ENCODE measurements around the gene NR2E3. TPM values are rescaled to one million over a fixed set of nuclear protein-coding genes. Genes with fewer than 3 reads are reported as not detected.

Gene NR2E3
- polyA plus RNA-seq, 1 donor from 2014 or later, result not detected

- Histone ChIP-seq H3K9me3 (ENCODE audit: low read length) (no peaks in the 10 kb centered on the region), H4K20me1 (ENCODE audit: insufficient read depth) (no peaks in the 10 kb centered on the region), H3K4me3 (ENCODE audit: low read length) (no peak overlapping the region), H3K9ac (ENCODE audit: low read length) (no peak overlapping the region), H3K36me3 (ENCODE audit: insufficient read depth, low read length) (no peaks in the 10 kb centered on the region), H3F3A (ENCODE audit: insufficient read depth, low read length, poor library complexity, severe bottlenecking) (no peaks in the 10 kb centered on the region), H3K79me2 (replicated peaks; ENCODE audit: insufficient read depth, low read length) (no peaks in the 10 kb centered on the region), H3K27me3 (ENCODE audit: insufficient read depth, low read depth, low read length) (no peaks in the 10 kb centered on the region), H3K4me2 (ENCODE audit: low read length) (no peak overlapping the region), H2AFZ (ENCODE audit: low read depth, low read length) (no peak overlapping the region), H3K9me2 (ENCODE audit: insufficient read depth, low read length) (no peaks in the 10 kb centered on the region), H3K27ac (ENCODE audit: low read length) (no peak overlapping the region)
- no peak for TF ChIP-seq POLR2AphosphoS5 (IDR thresholded peaks at IDR 0.05)
- no peak for TF ChIP-seq SMC3 (conservative IDR thresholded peaks at IDR 0.05; ENCODE audit: poor library complexity)
- TF ChIP-seq TAF1 (IDR thresholded peaks at IDR 0.05; ENCODE audit: low read depth), result no peak
- TF ChIP-seq REST (IDR thresholded peaks at IDR 0.05; ENCODE audit: borderline replicate concordance), result no peak
- no peak for TF ChIP-seq MXI1 (conservative IDR thresholded peaks at IDR 0.05; ENCODE audit: poor library complexity, severe bottlenecking)
- no peak for TF ChIP-seq EP300 (conservative IDR thresholded peaks at IDR 0.05; ENCODE audit: poor library complexity, severe bottlenecking)
- TF ChIP-seq RAD21 (conservative IDR thresholded peaks at IDR 0.05), result no peak
- TF ChIP-seq CTCF (IDR thresholded peaks at IDR 0.05; ENCODE audit: poor library complexity, severe bottlenecking), result no peak
- no peak for TF ChIP-seq EZH2 (IDR thresholded peaks at IDR 0.05; ENCODE audit: borderline replicate concordance, insufficient read depth, low read length, poor library complexity, severe bottlenecking)
Measured at GRCh38 chr15:71806452-71806931, 3.9 kb upstream of the NR2E3 start.

GRCh38 chr15:71807125-71807629 is 3.2 kb upstream of the NR2E3 start:
- Histone ChIP-seq H4K20me1 (ENCODE audit: insufficient read depth) (no peaks in the 10 kb centered on the region), H3K9ac (ENCODE audit: low read length) (no peak overlapping the region), H3K4me2 (ENCODE audit: low read length) (no peak overlapping the region), H3K9me2 (ENCODE audit: insufficient read depth, low read length) (no peaks in the 10 kb centered on the region), H3K9me3 (ENCODE audit: low read length) (no peaks in the 10 kb centered on the region), H3K36me3 (ENCODE audit: insufficient read depth, low read length) (no peaks in the 10 kb centered on the region), H3K79me2 (replicated peaks; ENCODE audit: insufficient read depth, low read length) (no peaks in the 10 kb centered on the region), H3K4me3 (ENCODE audit: low read length) (no peak overlapping the region), H2AFZ (ENCODE audit: low read depth, low read length) (no peak overlapping the region), H3K27ac (ENCODE audit: low read length) (no peak overlapping the region), H3K27me3 (ENCODE audit: insufficient read depth, low read depth, low read length) (no peaks in the 10 kb centered on the region), H3F3A (ENCODE audit: insufficient read depth, low read length, poor library complexity, severe bottlenecking) (no peaks in the 10 kb centered on the region)
- TF ChIP-seq RAD21 (conservative IDR thresholded peaks at IDR 0.05), result no peak
- no peak for TF ChIP-seq TAF1 (IDR thresholded peaks at IDR 0.05; ENCODE audit: low read depth)
- TF ChIP-seq POLR2AphosphoS5 (IDR thresholded peaks at IDR 0.05), result no peak
- TF ChIP-seq EP300 (conservative IDR thresholded peaks at IDR 0.05; ENCODE audit: poor library complexity, severe bottlenecking), result no peak
- TF ChIP-seq SMC3 (conservative IDR thresholded peaks at IDR 0.05; ENCODE audit: poor library complexity), result no peak
- TF ChIP-seq CTCF (IDR thresholded peaks at IDR 0.05; ENCODE audit: poor library complexity, severe bottlenecking), result no peak
- TF ChIP-seq MXI1 (conservative IDR thresholded peaks at IDR 0.05; ENCODE audit: poor library complexity, severe bottlenecking), result no peak
- no peak for TF ChIP-seq EZH2 (IDR thresholded peaks at IDR 0.05; ENCODE audit: borderline replicate concordance, insufficient read depth, low read length, poor library complexity, severe bottlenecking)
- TF ChIP-seq REST (IDR thresholded peaks at IDR 0.05; ENCODE audit: borderline replicate concordance), result no peak
